GM23338 (cell line): ENCODE data around the gene TIMP4. TPM values are rescaled to one million over a fixed set of nuclear protein-coding genes. Genes with fewer than 3 reads are reported as not detected.

Experiments used
- ATAC-seq: fragments of 200-7000 bp; cut with Tn5 transposase; 3 replicates; pipeline ENCODE4 v1.9.1; 2020
- DNase-seq: peaks from one replicate; pipeline ENCODE4 v3.0.0-alpha.2; 2015; ENCODE audit warnings: low spot score
- H2AFZ ChIP-seq: fragments of 200-600 bp; sonication (generic); 2 replicates; pipeline ENCODE4 v1.8.0; 2016; ENCODE audit warnings: antibody characterized with exemption, mild to moderate bottlenecking, moderate library complexity
- H3F3A ChIP-seq: fragments of 200-600 bp; sonication (generic); replicated peaks from 2 replicates; pipeline ENCODE4 v1.8.0; 2017; ENCODE audit warnings: antibody characterized with exemption, mixed run types, low read depth
- H3K27ac ChIP-seq: fragments of 200-600 bp; sonication (generic); 2 replicates; pipeline ENCODE4 v1.6.1; 2016; ENCODE audit warnings: low read depth
- H3K27me3 ChIP-seq: fragments of 200-600 bp; sonication (generic); 2 replicates; pipeline ENCODE4 v1.8.0; 2016; ENCODE audit warnings: mild to moderate bottlenecking, mixed run types, moderate library complexity; ENCODE audit not compliant: insufficient read depth
- H3K36me3 ChIP-seq: fragments of 200-600 bp; sonication (generic); 2 replicates; pipeline ENCODE4 v1.8.0; 2016; ENCODE audit warnings: mild to moderate bottlenecking; ENCODE audit not compliant: insufficient read depth
- H3K4me1 ChIP-seq: fragments of 200-600 bp; sonication (generic); 2 replicates; pipeline ENCODE4 v1.8.0; 2016; ENCODE audit warnings: mild to moderate bottlenecking, moderate library complexity; ENCODE audit not compliant: insufficient read depth
- H3K4me2 ChIP-seq: fragments of 200-600 bp; sonication (generic); 2 replicates; pipeline ENCODE4 v1.7.1; 2017; ENCODE audit warnings: mixed run types
- H3K4me3 ChIP-seq: fragments of 200-600 bp; sonication (generic); 2 replicates; pipeline ENCODE4 v1.6.1; 2016; ENCODE audit warnings: mixed run types
- H3K79me2 ChIP-seq: fragments of 200-600 bp; sonication (generic); replicated peaks from 2 replicates; pipeline ENCODE4 v1.8.0; 2017; ENCODE audit warnings: mild to moderate bottlenecking; ENCODE audit not compliant: insufficient read depth
- H3K9me2 ChIP-seq: fragments of 200-600 bp; sonication (generic); 2 replicates; pipeline ENCODE4 v1.8.0; 2017; ENCODE audit not compliant: insufficient read depth
- H4K20me1 ChIP-seq: fragments of 200-600 bp; sonication (generic); replicated peaks from 2 replicates; pipeline ENCODE4 v1.8.0; 2017; ENCODE audit warnings: mild to moderate bottlenecking; ENCODE audit not compliant: insufficient read depth
- H3K27ac Mint-ChIP-seq: 2 replicates; pipeline ENCODE4 v1.8.0; 2020; ENCODE audit warnings: inconsistent platforms, mild to moderate bottlenecking, moderate library complexity, mixed read lengths
- H3K27me3 Mint-ChIP-seq: 3 replicates; pipeline ENCODE4 v1.8.0; 2022; ENCODE audit warnings: low read depth, mild to moderate bottlenecking, moderate library complexity, mixed read lengths, inconsistent platforms; ENCODE audit not compliant: insufficient read depth, poor library complexity
- H3K36me3 Mint-ChIP-seq: 3 replicates; pipeline ENCODE4 v1.8.0; 2021; ENCODE audit warnings: low read depth, mild to moderate bottlenecking, inconsistent platforms, moderate library complexity, mixed read lengths
- H3K4me1 Mint-ChIP-seq: 3 replicates; pipeline ENCODE4 v1.8.0; 2020; ENCODE audit warnings: mild to moderate bottlenecking, inconsistent platforms, mixed read lengths
- H3K4me3 Mint-ChIP-seq: 3 replicates; pipeline ENCODE4 v1.8.0; 2021; ENCODE audit warnings: moderate library complexity, mild to moderate bottlenecking, inconsistent platforms, mixed read lengths
- H3K9me3 Mint-ChIP-seq: 3 replicates; pipeline ENCODE4 v1.8.0; 2020; ENCODE audit warnings: moderate library complexity, mild to moderate bottlenecking, inconsistent platforms, mixed read lengths
- ZNF114 ChIP-seq: fragments of 250-450 bp; sonication (Bioruptor Pico); IDR thresholded peaks from 2 replicates; pipeline ENCODE4 v1.5.0; 2020; ENCODE audit warnings: mild to moderate bottlenecking, moderate library complexity
- ZNF331 ChIP-seq: fragments of 250-450 bp; sonication (Bioruptor Pico); IDR thresholded peaks from 2 replicates; pipeline ENCODE4 v1.5.0; 2020; ENCODE audit warnings: low read depth, mild to moderate bottlenecking, moderate library complexity
- polyA plus RNA-seq: library from polyadenylated mRNA; unstranded; fragments of >200 nt; fragmentation: Nextera tagmentation; extraction: Ambion mirVana; gene quantifications from 2 replicates; pipeline ENCODE4 v1.2.1, GENCODE V29; 2016
- total RNA-seq: library from RNA; depleted of rRNA; stranded (reverse); fragments of >200 nt; shearing (Covaris generic); gene quantifications from 2 replicates; pipeline ENCODE4 v1.2.3, GENCODE V29; 2014
- TF ChIP-seq, protein P1 (sequence below): IDR thresholded peaks from one replicate; pipeline ENCODE4 v1.6.1; 2018; ENCODE audit warnings: antibody characterized with exemption; ENCODE audit not compliant: unreplicated experiment
- TF ChIP-seq, protein P2 (sequence below): fragments of 250-450 bp; sonication (Bioruptor Pico); IDR thresholded peaks from 2 replicates; pipeline ENCODE4 v1.5.0; 2020; ENCODE audit warnings: mild to moderate bottlenecking, moderate library complexity

Gene TIMP4
- total and polyA plus RNA-seq, 2 experiments from 2014 or later, result 6.7 to 11.1 TPM

DNA sequence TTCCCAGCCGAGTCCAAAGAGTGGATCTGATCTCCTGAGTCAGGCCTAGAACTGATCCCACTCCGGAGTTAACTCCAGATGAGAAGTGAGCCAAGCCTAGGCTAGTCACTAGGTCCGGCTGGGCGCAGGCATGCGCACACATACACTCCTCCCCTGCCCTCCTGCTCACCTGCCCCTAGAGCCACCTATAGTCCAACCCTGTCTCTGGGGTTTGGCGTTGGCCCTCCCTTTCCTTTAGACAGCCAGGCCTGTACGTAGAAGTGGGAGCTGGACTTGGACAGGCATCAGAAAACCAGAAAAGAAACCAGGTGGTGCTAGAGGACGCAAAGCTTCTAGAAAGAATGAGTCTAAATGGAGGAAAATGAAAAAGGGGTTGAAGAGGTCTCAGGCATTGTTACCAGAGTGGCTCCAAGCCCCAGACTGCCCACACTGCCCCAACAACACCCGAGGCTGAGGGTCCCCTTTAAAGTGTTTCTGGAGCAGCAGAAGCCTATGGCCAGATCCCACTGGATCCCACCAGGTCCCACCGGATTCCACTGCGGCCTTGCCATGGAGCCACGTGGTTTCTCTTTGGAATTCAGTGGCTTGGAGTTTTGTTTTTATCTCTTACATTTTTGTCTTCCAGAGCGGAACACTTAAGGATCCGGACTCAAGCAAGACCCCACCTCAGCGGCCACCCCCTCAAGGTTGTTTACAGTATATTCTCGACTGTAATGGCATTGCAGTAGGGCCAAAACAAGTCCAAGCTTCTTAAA, 24.2 kb upstream of the TIMP4 start (continued):
- TF ChIP-seq, protein P1, sequence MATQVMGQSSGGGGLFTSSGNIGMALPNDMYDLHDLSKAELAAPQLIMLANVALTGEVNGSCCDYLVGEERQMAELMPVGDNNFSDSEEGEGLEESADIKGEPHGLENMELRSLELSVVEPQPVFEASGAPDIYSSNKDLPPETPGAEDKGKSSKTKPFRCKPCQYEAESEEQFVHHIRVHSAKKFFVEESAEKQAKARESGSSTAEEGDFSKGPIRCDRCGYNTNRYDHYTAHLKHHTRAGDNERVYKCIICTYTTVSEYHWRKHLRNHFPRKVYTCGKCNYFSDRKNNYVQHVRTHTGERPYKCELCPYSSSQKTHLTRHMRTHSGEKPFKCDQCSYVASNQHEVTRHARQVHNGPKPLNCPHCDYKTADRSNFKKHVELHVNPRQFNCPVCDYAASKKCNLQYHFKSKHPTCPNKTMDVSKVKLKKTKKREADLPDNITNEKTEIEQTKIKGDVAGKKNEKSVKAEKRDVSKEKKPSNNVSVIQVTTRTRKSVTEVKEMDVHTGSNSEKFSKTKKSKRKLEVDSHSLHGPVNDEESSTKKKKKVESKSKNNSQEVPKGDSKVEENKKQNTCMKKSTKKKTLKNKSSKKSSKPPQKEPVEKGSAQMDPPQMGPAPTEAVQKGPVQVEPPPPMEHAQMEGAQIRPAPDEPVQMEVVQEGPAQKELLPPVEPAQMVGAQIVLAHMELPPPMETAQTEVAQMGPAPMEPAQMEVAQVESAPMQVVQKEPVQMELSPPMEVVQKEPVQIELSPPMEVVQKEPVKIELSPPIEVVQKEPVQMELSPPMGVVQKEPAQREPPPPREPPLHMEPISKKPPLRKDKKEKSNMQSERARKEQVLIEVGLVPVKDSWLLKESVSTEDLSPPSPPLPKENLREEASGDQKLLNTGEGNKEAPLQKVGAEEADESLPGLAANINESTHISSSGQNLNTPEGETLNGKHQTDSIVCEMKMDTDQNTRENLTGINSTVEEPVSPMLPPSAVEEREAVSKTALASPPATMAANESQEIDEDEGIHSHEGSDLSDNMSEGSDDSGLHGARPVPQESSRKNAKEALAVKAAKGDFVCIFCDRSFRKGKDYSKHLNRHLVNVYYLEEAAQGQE, result no peak
- TF ChIP-seq ZNF114 (CRISPR knock-in tag), result no peak

DNA sequence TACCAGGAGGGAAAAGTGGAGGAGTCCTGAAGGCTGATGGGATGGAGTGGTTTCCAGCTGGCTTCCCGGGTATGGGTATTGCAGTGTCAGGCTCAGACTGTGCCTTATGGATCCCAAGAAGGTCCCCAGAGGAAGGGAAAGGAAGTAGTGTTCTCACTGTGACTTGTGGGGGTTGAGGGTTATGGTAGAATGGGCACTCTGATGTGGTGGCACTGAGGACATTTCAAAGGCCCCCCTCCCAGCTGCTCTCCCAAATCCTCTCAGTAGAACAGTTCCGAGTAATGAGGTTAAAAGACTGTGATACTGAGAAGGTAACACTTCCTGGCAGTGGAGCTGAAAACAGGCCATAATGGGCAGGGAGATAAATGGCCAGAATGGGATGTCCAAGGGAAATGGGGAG, 23.1 kb upstream of the TIMP4 start:
- H3K79me2 ChIP-seq, result no peaks in the 10 kb centered on the region
- peaks cover 3% of the 10 kb centered on the region for H3K27me3 Mint-ChIP-seq
- no peaks in the 10 kb centered on the region; the same call in 1 of the 2 replicates for H4K20me1 ChIP-seq
- H3K4me3 Mint-ChIP-seq, result no peak overlapping the region
- H3K4me3 ChIP-seq, result no peak overlapping the region
- no peaks in the 10 kb centered on the region for H3F3A ChIP-seq
- TF ChIP-seq, protein P2, sequence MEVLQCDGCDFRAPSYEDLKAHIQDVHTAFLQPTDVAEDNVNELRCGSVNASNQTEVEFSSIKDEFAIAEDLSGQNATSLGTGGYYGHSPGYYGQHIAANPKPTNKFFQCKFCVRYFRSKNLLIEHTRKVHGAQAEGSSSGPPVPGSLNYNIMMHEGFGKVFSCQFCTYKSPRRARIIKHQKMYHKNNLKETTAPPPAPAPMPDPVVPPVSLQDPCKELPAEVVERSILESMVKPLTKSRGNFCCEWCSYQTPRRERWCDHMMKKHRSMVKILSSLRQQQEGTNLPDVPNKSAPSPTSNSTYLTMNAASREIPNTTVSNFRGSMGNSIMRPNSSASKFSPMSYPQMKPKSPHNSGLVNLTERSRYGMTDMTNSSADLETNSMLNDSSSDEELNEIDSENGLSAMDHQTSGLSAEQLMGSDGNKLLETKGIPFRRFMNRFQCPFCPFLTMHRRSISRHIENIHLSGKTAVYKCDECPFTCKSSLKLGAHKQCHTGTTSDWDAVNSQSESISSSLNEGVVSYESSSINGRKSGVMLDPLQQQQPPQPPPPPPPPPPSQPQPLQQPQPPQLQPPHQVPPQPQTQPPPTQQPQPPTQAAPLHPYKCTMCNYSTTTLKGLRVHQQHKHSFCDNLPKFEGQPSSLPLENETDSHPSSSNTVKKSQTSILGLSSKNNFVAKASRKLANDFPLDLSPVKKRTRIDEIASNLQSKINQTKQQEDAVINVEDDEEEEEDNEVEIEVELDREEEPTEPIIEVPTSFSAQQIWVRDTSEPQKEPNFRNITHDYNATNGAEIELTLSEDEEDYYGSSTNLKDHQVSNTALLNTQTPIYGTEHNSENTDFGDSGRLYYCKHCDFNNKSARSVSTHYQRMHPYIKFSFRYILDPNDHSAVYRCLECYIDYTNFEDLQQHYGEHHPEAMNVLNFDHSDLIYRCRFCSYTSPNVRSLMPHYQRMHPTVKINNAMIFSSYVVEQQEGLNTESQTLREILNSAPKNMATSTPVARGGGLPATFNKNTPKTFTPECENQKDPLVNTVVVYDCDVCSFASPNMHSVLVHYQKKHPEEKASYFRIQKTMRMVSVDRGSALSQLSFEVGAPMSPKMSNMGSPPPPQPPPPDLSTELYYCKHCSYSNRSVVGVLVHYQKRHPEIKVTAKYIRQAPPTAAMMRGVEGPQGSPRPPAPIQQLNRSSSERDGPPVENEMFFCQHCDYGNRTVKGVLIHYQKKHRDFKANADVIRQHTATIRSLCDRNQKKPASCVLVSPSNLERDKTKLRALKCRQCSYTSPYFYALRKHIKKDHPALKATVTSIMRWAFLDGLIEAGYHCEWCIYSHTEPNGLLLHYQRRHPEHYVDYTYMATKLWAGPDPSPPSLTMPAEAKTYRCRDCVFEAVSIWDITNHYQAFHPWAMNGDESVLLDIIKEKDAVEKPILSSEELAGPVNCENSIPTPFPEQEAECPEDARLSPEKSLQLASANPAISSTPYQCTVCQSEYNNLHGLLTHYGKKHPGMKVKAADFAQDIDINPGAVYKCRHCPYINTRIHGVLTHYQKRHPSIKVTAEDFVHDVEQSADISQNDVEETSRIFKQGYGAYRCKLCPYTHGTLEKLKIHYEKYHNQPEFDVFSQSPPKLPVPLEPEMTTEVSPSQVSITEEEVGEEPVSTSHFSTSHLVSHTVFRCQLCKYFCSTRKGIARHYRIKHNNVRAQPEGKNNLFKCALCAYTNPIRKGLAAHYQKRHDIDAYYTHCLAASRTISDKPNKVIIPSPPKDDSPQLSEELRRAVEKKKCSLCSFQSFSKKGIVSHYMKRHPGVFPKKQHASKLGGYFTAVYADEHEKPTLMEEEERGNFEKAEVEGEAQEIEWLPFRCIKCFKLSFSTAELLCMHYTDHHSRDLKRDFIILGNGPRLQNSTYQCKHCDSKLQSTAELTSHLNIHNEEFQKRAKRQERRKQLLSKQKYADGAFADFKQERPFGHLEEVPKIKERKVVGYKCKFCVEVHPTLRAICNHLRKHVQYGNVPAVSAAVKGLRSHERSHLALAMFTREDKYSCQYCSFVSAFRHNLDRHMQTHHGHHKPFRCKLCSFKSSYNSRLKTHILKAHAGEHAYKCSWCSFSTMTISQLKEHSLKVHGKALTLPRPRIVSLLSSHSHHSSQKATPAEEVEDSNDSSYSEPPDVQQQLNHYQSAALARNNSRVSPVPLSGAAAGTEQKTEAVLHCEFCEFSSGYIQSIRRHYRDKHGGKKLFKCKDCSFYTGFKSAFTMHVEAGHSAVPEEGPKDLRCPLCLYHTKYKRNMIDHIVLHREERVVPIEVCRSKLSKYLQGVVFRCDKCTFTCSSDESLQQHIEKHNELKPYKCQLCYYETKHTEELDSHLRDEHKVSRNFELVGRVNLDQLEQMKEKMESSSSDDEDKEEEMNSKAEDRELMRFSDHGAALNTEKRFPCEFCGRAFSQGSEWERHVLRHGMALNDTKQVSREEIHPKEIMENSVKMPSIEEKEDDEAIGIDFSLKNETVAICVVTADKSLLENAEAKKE (CRISPR knock-in tag), result no peak
- TF ChIP-seq ZNF331 (CRISPR knock-in tag), result no peak
- DNase-seq (no peak), ATAC-seq (no peak)
- H3K4me1 ChIP-seq, result no peaks in the 10 kb centered on the region
- no peaks in the 10 kb centered on the region for H3K9me2 ChIP-seq
- H2AFZ ChIP-seq, result no peak overlapping the region
- no peak overlapping the region for H3K4me2 ChIP-seq
- H3K4me1 Mint-ChIP-seq, result no peaks in the 10 kb centered on the region
- no peak overlapping the region for H3K27ac ChIP-seq
- H3K27ac Mint-ChIP-seq, result no peak overlapping the region; the same call in 1 of the 2 replicates
- H3K36me3 Mint-ChIP-seq, result no peaks in the 10 kb centered on the region
- H3K36me3 ChIP-seq, result no peaks in the 10 kb centered on the region
- H3K27me3 ChIP-seq, result no peaks in the 10 kb centered on the region
- H3K9me3 Mint-ChIP-seq, result no peaks in the 10 kb centered on the region
